ENCODE data around the gene NRIP1. TPM values are rescaled to one million over a fixed set of nuclear protein-coding genes. Genes with fewer than 3 reads are reported as not detected.
A peak's percentile ranks its signal among the peaks of the same experiment; 100 is the strongest.

Gene NRIP1
- total RNA-seq: 84.6 and 103 TPM in 2 replicates

- peak; percentile 67 for DNase-seq (ENCODE audit: low read depth)
Measured at GRCh38 chr21:15064576-15065391, at the start of gene NRIP1. Gene NRIP1, minus strand, starts transcription at chr21:15065000. Its CDS starts 96,808 bp downstream, at chr21:14968192.

- no peak for DNase-seq (ENCODE audit: low read depth)
Measured at GRCh38 chr21:15112858-15113257, 48.1 kb upstream of the NRIP1 start.

GRCh38 chr21:15108801-15109200 lies 44.0 kb upstream of the NRIP1 start:
- no peak for DNase-seq (ENCODE audit: low read depth)

GRCh38 chr21:15104470-15104869 lies 39.7 kb upstream of the NRIP1 start:
- DNase-seq (ENCODE audit: low read depth): no peak

- no peak for DNase-seq (ENCODE audit: low read depth)
Measured at GRCh38 chr21:15098908-15099307, 34.1 kb upstream of the NRIP1 start.

GRCh38 chr21:15098181-15098580 lies 33.4 kb upstream of the NRIP1 start:
- DNase-seq (ENCODE audit: low read depth): no peak

- DNase-seq (ENCODE audit: low read depth): no peak
Measured at GRCh38 chr21:15097580-15097979, 32.8 kb upstream of the NRIP1 start.

GRCh38 chr21:15096146-15096545 lies 31.3 kb upstream of the NRIP1 start:
- DNase-seq (ENCODE audit: low read depth): no peak

- DNase-seq (ENCODE audit: low read depth): no peak
Measured at GRCh38 chr21:15095326-15095725, 30.5 kb upstream of the NRIP1 start.

- peak; percentile 51 for DNase-seq (ENCODE audit: low read depth)
Measured at GRCh38 chr21:15094706-15095105, 29.9 kb upstream of the NRIP1 start.

- no peak for DNase-seq (ENCODE audit: low read depth)
Measured at GRCh38 chr21:15093216-15093615, 28.4 kb upstream of the NRIP1 start.

- no peak for DNase-seq (ENCODE audit: low read depth)
Measured at GRCh38 chr21:15092745-15093144, 27.9 kb upstream of the NRIP1 start.

GRCh38 chr21:15090390-15090789 lies 25.6 kb upstream of the NRIP1 start:
- no peak for DNase-seq (ENCODE audit: low read depth)

GRCh38 chr21:15088488-15088887 lies 23.7 kb upstream of the NRIP1 start:
- peak; percentile 83 for DNase-seq (ENCODE audit: low read depth)

GRCh38 chr21:15084668-15085067 lies 19.9 kb upstream of the NRIP1 start:
- no peak for DNase-seq (ENCODE audit: low read depth)

GRCh38 chr21:15080526-15080925 lies 15.7 kb upstream of the NRIP1 start:
- no peak for DNase-seq (ENCODE audit: low read depth)

GRCh38 chr21:15079269-15079668 lies 14.5 kb upstream of the NRIP1 start:
- no peak for DNase-seq (ENCODE audit: low read depth)

- DNase-seq (ENCODE audit: low read depth): no peak
Measured at GRCh38 chr21:15078180-15078579, 13.4 kb upstream of the NRIP1 start.

GRCh38 chr21:15077529-15078145 lies 12.8 kb upstream of the NRIP1 start:
- no peak for DNase-seq (ENCODE audit: low read depth)

GRCh38 chr21:15076730-15077129 lies 11.9 kb upstream of the NRIP1 start:
- DNase-seq (ENCODE audit: low read depth): no peak

- DNase-seq (ENCODE audit: low read depth): no peak
Measured at GRCh38 chr21:15071009-15071408, 6.2 kb upstream of the NRIP1 start.

- no peak for DNase-seq (ENCODE audit: low read depth)
Measured at GRCh38 chr21:15066123-15066575, 1.3 kb upstream of the NRIP1 start.

- peak; percentile 63 for DNase-seq (ENCODE audit: low read depth)
Measured at GRCh38 chr21:15065392-15066122, 757 bp upstream of the NRIP1 start.

Data from renal cortical epithelial cell (primary cell).